ENCODE results near the gene BACE2.

Gene BACE2

GRCh38 chr21:41160036-41160435 is 7.9 kb upstream of the BACE2 start:
- H3K4me3 ChIP-seq (ENCODE audit: low read depth, low read length), result no peak overlapping the region
- no peaks in the 10 kb centered on the region for H3K36me3 ChIP-seq (ENCODE audit: control insufficient read depth in 2 of 2, insufficient read depth in 1 of 2, low read length in 2 of 2)
- TF ChIP-seq, protein P1, sequence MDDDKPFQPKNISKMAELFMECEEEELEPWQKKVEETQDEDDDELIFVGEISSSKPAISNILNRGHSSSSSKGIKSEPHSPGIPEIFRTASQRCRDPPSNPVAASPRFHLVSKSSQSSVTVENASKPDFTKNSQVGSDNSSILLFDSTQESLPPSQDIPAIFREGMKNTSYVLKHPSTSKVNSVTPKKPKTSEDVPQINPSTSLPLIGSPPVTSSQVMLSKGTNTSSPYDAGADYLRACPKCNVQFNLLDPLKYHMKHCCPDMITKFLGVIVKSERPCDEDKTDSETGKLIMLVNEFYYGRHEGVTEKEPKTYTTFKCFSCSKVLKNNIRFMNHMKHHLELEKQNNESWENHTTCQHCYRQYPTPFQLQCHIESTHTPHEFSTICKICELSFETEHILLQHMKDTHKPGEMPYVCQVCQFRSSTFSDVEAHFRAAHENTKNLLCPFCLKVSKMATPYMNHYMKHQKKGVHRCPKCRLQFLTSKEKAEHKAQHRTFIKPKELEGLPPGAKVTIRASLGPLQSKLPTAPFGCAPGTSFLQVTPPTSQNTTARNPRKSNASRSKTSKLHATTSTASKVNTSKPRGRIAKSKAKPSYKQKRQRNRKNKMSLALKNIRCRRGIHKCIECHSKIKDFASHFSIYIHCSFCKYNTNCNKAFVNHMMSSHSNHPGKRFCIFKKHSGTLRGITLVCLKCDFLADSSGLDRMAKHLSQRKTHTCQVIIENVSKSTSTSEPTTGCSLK (tag by site-specific recombination; IDR thresholded peaks at IDR 0.05), result no peak
- TF ChIP-seq ZNF473 (tag by site-specific recombination; IDR thresholded peaks at IDR 0.05) (no peak), ZNF621 (tag by site-specific recombination; IDR thresholded peaks at IDR 0.05) (no peak), ZNF501 (tag by site-specific recombination; IDR thresholded peaks at IDR 0.05) (no peak)
- CTCF ChIA-PET, result interaction anchor here (0.7 kb wide), 2 partner anchors 228 to 520 kb away, joined by 3 read pairs; no protein-coding TSS in a partner anchor
- no peaks in the 10 kb centered on the region for H3K9me3 ChIP-seq (ENCODE audit: control insufficient read depth, insufficient read depth, low read depth, low read length)
- no peaks in the 10 kb centered on the region for H3K4me1 ChIP-seq (ENCODE audit: control insufficient read depth, insufficient read depth, low read length)
- H3K27ac ChIP-seq (ENCODE audit: extremely low read depth, low read depth, low read length), result no peak overlapping the region
- POLR2A ChIA-PET, result no interaction called here

DNA sequence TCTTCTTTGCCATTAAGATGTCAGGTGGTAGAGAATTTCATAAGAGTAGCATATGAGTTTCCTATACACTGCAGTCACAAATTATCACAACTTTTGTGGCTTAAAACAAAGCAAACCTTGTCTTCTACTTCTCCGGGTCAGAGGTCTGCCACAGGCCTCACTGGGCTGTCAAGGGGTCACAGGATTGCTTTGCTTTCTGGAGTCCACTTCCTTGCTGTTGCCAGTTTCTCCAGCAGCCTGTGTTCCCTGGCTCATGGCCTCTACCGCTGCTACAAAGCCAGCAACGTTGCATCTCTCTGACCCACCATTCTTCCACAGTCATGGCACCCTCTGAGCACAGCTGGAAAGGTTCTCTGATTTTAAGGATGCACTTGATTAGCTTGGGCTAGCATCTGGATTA is 6.5 kb upstream of the BACE2 start:
- no peak for TF ChIP-seq ZNF391 (tag by site-specific recombination; IDR thresholded peaks at IDR 0.05; ENCODE audit: borderline replicate concordance, low read depth)
- TF ChIP-seq ZBTB20 (tag by site-specific recombination; IDR thresholded peaks at IDR 0.05), result no peak
- TF ChIP-seq ZNF623 (tag by site-specific recombination; IDR thresholded peaks at IDR 0.05), result no peak
- TF ChIP-seq ZNF571 (tag by site-specific recombination; IDR thresholded peaks at IDR 0.05), result no peak
- TF ChIP-seq ZNF664 (tag by site-specific recombination; IDR thresholded peaks at IDR 0.05), result no peak
- TF ChIP-seq ZNF548 (tag by site-specific recombination; IDR thresholded peaks at IDR 0.05), result no peak
- TF ChIP-seq ZNF354C (tag by site-specific recombination; IDR thresholded peaks at IDR 0.05; ENCODE audit: borderline replicate concordance, low read depth), result no peak
- Histone ChIP-seq H3K36me3 (ENCODE audit: control insufficient read depth in 2 of 2, insufficient read depth in 1 of 2, low read length in 2 of 2) (no peaks in the 10 kb centered on the region), H3K4me3 (ENCODE audit: low read depth, low read length) (no peak overlapping the region), H3K9me3 (ENCODE audit: control insufficient read depth, insufficient read depth, low read depth, low read length) (no peaks in the 10 kb centered on the region), H3K4me1 (ENCODE audit: control insufficient read depth, insufficient read depth, low read length) (no peaks in the 10 kb centered on the region; the same call in 1 of the 2 replicates), H3K27ac (ENCODE audit: extremely low read depth, low read depth, low read length) (no peak overlapping the region)
- POLR2A ChIA-PET, result no interaction called here
- CTCF ChIA-PET, result no interaction called here

GRCh38 chr21:41162096-41162495 is 5.9 kb upstream of the BACE2 start:
- no peak overlapping the region for H3K27ac ChIP-seq (ENCODE audit: extremely low read depth, low read depth, low read length)
- CTCF ChIA-PET, result interaction anchor here (1.3 kb wide), 1 partner anchor 28 kb away, joined by 6 read pairs; no protein-coding TSS in a partner anchor

More at GRCh38 chr21:41162096-41162495, 5.9 kb upstream of the BACE2 start:
- no peaks in the 10 kb centered on the region; the same call in 1 of the 2 replicates for H3K4me1 ChIP-seq (ENCODE audit: control insufficient read depth, insufficient read depth, low read length)
- POLR2A ChIA-PET, result no interaction called here
- H3K9me3 ChIP-seq (ENCODE audit: control insufficient read depth, insufficient read depth, low read depth, low read length), result no peaks in the 10 kb centered on the region
- H3K4me3 ChIP-seq (ENCODE audit: low read depth, low read length), result no peak overlapping the region
- TF ChIP-seq ZNF311 (tag by site-specific recombination; IDR thresholded peaks at IDR 0.05; ENCODE audit: borderline replicate concordance) (no peak), ZNF221 (tag by site-specific recombination; IDR thresholded peaks at IDR 0.05; ENCODE audit: borderline replicate concordance) (no peak), ZNF223 (tag by site-specific recombination; IDR thresholded peaks at IDR 0.05) (no peak), ZBTB21 (tag by site-specific recombination; IDR thresholded peaks at IDR 0.05) (no peak), ZNF211 (tag by site-specific recombination; IDR thresholded peaks at IDR 0.05; ENCODE audit: low read depth) (no peak), ZNF157 (tag by site-specific recombination; IDR thresholded peaks at IDR 0.05) (no peak), PBX3 (CRISPR knock-in tag; IDR thresholded peaks at IDR 0.05) (no peak), ZNF426 (tag by site-specific recombination; IDR thresholded peaks at IDR 0.05) (no peak), ZNF202 (tag by site-specific recombination; IDR thresholded peaks at IDR 0.05; ENCODE audit: borderline replicate concordance) (no peak), YY1 (tag by site-specific recombination; IDR thresholded peaks at IDR 0.05) (no peak), ZNF473 (tag by site-specific recombination; IDR thresholded peaks at IDR 0.05) (no peak), ZXDB (tag by site-specific recombination; IDR thresholded peaks at IDR 0.05) (no peak), ZNF239 (tag by site-specific recombination; IDR thresholded peaks at IDR 0.05) (no peak), YY2 (tag by site-specific recombination; IDR thresholded peaks at IDR 0.05) (no peak), ZNF324 (tag by site-specific recombination; IDR thresholded peaks at IDR 0.05) (no peak)
- TF ChIP-seq, protein P2, sequence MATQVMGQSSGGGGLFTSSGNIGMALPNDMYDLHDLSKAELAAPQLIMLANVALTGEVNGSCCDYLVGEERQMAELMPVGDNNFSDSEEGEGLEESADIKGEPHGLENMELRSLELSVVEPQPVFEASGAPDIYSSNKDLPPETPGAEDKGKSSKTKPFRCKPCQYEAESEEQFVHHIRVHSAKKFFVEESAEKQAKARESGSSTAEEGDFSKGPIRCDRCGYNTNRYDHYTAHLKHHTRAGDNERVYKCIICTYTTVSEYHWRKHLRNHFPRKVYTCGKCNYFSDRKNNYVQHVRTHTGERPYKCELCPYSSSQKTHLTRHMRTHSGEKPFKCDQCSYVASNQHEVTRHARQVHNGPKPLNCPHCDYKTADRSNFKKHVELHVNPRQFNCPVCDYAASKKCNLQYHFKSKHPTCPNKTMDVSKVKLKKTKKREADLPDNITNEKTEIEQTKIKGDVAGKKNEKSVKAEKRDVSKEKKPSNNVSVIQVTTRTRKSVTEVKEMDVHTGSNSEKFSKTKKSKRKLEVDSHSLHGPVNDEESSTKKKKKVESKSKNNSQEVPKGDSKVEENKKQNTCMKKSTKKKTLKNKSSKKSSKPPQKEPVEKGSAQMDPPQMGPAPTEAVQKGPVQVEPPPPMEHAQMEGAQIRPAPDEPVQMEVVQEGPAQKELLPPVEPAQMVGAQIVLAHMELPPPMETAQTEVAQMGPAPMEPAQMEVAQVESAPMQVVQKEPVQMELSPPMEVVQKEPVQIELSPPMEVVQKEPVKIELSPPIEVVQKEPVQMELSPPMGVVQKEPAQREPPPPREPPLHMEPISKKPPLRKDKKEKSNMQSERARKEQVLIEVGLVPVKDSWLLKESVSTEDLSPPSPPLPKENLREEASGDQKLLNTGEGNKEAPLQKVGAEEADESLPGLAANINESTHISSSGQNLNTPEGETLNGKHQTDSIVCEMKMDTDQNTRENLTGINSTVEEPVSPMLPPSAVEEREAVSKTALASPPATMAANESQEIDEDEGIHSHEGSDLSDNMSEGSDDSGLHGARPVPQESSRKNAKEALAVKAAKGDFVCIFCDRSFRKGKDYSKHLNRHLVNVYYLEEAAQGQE (tag by site-specific recombination; IDR thresholded peaks at IDR 0.05), result no peak
- no peaks in the 10 kb centered on the region for H3K36me3 ChIP-seq (ENCODE audit: control insufficient read depth in 2 of 2, insufficient read depth in 1 of 2, low read length in 2 of 2)
